GM18870 (cell line): ENCODE results near the gene KRTAP10-6.
"Not testable (repeated sequence)": the region's sequence is repeated elsewhere in the genome, so short reads cannot be mapped to it uniquely, and the experiment has no call there.

Source experiments
- ATAC-seq: cut with Tn5 transposase; IDR thresholded peaks from one replicate; pipeline ENCODE4 v1.9.1; 2021; ENCODE audit warnings: moderate library complexity; ENCODE audit not compliant: unreplicated experiment

KRTAP10-6 gene

GRCh38 chr21:44600118-44600978 is 8.0 kb upstream of the KRTAP10-6 start, which contains the start of gene KRTAP10-7:
Gene KRTAP10-7, plus strand, starts transcription at chr21:44600597. Its CDS starts 25 bp downstream, at chr21:44600622.
- not testable (repeated sequence) for ATAC-seq

GRCh38 chr21:44599264-44600029 is 7.1 kb upstream of the KRTAP10-6 start:
- no peak for ATAC-seq

GRCh38 chr21:44598061-44598460 is 5.8 kb upstream of the KRTAP10-6 start:
- no peak for ATAC-seq

- no peak for ATAC-seq
Observed at GRCh38 chr21:44596068-44596725, 3.9 kb upstream of the KRTAP10-6 start.

GRCh38 chr21:44595524-44595923 is 3.2 kb upstream of the KRTAP10-6 start:
- ATAC-seq, result no peak

- ATAC-seq, result no peak
Observed at GRCh38 chr21:44594406-44594916, 2.2 kb upstream of the KRTAP10-6 start.

- no peak for ATAC-seq
Observed at GRCh38 chr21:44593598-44594405, 1.5 kb upstream of the KRTAP10-6 start.

GRCh38 chr21:44591801-44592130 is 539 bp downstream of the KRTAP10-6 start:
- not testable (repeated sequence) for ATAC-seq

GRCh38 chr21:44590897-44591800 is 1.2 kb downstream of the KRTAP10-6 start:
- not testable (repeated sequence) for ATAC-seq

GRCh38 chr21:44590311-44590721 is 2.0 kb downstream of the KRTAP10-6 start:
- ATAC-seq, result no peak

GRCh38 chr21:44589586-44590305 is 2.6 kb downstream of the KRTAP10-6 start:
- no peak for ATAC-seq

GRCh38 chr21:44589094-44589493 is 3.2 kb downstream of the KRTAP10-6 start:
- ATAC-seq, result no peak

GRCh38 chr21:44585892-44586291 is 6.4 kb downstream of the KRTAP10-6 start:
- no peak for ATAC-seq

GRCh38 chr21:44583800-44584147 is 8.5 kb downstream of the KRTAP10-6 start:
- no peak for ATAC-seq

- ATAC-seq, result no peak
Observed at GRCh38 chr21:44583089-44583799, 9.1 kb downstream of the KRTAP10-6 start.

- no peak for ATAC-seq
Observed at GRCh38 chr21:44582055-44582454, 10.2 kb downstream of the KRTAP10-6 start.

GRCh38 chr21:44581158-44581557 is 11.1 kb downstream of the KRTAP10-6 start:
- ATAC-seq, result no peak

GRCh38 chr21:44580231-44580821 is 12.0 kb downstream of the KRTAP10-6 start, which contains the start of gene KRTAP10-5:
Gene KRTAP10-5, minus strand, starts transcription at chr21:44580604. Its CDS starts 26 bp downstream, at chr21:44580578.
- ATAC-seq, result not testable (repeated sequence)
